GM12875 (cell line): Measurements from ENCODE around the gene LMNTD1.

Experiments
- H3K4me3 ChIP-seq: one replicate; pipeline ENCODE4 v1.5.1; 2011; ENCODE audit warnings: low read depth, low read length, control low read depth
- TF ChIP-seq, protein P1 (sequence below): IDR thresholded peaks from 2 replicates; pipeline ENCODE4 v1.5.1; 2011; ENCODE audit warnings: low read depth, mild to moderate bottlenecking, control low read depth, inconsistent platforms, low read length, moderate library complexity, borderline replicate concordance; ENCODE audit not compliant: insufficient read depth

LMNTD1 gene

DNA sequence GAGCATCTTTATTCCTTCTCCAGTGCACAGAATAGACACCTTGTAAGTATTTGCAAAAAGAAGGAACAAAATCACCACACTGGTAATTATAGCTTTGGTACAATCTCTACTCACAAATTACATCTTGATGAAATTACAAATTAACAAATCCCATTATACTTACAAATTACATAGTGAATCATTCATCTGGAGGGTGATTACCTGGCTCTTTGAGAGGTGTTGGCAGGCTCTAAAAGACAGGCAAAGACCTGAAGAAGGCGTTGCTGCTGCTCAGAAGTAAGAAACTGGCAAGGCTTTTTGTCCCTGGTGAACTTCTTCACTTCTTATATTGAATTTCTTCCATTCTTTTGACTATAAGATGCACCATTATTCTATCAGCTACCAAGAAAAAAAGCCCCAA is 21.7 kb upstream of the LMNTD1 start:
- TF ChIP-seq, protein P1, sequence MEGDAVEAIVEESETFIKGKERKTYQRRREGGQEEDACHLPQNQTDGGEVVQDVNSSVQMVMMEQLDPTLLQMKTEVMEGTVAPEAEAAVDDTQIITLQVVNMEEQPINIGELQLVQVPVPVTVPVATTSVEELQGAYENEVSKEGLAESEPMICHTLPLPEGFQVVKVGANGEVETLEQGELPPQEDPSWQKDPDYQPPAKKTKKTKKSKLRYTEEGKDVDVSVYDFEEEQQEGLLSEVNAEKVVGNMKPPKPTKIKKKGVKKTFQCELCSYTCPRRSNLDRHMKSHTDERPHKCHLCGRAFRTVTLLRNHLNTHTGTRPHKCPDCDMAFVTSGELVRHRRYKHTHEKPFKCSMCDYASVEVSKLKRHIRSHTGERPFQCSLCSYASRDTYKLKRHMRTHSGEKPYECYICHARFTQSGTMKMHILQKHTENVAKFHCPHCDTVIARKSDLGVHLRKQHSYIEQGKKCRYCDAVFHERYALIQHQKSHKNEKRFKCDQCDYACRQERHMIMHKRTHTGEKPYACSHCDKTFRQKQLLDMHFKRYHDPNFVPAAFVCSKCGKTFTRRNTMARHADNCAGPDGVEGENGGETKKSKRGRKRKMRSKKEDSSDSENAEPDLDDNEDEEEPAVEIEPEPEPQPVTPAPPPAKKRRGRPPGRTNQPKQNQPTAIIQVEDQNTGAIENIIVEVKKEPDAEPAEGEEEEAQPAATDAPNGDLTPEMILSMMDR, result no peak

DNA sequence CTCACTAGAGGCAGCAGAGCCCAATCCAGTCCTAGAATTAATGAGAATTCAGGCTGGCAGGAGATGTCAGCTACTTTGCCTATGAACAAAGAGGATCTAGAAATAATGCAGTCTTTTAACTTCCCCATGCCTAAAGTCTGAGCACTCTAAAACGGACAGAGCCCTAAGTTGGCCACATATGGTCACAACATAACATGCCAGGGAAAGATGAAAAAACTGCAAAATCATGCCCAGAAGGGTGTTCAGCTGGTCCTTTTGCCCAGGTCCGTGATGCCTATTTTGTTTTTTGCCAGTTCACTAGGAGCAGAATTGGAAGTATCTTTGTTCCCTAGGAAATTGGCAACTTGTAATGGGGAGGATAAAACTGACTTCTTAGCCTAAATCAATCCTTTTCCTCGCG is 20.3 kb upstream of the LMNTD1 start:
- TF ChIP-seq, protein P1, result no peak
- H3K4me3 ChIP-seq, result no peak overlapping the region

More for the DNA sequence above, 21.7 kb upstream of the LMNTD1 start:
- no peak overlapping the region for H3K4me3 ChIP-seq

DNA sequence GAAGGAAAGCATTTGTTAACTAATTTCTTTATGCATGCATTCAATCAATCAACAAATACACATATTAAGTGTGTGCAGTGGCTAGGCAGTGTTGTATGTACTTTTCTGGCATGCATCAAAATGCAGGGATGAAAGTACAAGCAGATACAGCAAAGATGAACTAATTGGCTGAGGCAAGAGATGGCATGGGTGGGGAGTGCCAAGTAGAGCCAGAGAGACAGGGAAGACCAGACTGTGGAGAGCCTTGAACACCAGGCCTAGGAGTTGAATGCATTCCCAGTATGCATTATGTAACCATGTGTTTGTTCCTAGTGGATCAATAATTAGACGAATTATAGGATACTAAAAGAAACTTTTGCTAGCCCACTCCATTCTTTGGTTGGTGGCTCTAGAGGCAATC is 17.3 kb upstream of the LMNTD1 start:
- TF ChIP-seq, protein P1, result no peak
- H3K4me3 ChIP-seq, result no peak overlapping the region

DNA sequence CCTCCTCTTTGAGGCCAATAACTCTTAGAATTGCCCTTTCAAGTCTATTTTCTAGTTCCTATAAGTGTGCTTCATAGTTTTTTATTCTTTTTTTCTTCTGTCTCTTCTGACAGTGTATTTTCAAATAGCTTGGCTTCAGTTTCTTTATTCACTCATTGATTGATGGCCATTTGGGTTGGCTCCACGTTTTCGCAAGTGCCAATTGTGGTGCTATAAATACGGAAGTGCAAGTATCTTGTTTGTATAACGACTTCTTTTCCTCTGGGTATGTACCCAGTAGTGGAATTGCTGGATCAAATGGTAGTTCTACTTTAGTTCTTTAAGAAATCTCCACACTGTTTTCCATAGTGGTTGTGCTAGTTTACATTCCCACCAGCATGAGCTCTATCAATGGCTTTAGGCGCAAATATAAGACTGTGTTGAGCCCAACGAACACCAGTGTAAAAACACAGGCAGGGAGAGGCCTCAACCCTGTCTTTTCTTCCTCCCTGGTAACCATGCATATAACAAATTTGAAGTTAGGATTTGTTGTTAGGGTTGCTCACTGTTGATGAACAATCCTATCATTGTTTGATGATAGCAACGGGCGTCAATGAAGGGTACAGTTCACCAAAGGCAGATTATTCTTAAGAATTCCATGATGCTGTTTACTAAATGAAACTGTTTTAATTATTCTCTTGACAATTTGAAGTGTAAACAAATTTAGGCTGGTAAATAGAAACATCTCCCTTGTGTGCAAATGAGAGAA is 13.3 kb upstream of the LMNTD1 start:
- H3K4me3 ChIP-seq, result no peak overlapping the region
- TF ChIP-seq, protein P1, result no peak

DNA sequence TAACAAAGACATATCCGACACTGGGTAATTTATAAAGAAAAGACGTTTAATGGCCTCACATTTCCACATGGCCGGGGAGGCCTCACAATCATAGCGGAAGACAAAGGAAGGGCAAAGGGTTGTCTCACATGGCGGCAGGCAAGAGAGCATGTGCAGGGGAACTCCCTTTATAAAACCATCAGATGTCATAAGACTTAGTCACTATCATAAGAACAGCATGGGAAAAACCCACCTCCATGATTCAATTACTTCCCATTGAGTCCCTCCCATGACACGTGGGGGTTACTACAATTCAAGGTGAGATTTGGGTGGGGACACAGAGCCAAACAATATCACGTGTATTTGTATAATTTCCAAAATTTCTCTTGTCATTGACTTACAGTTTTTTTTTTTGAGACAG is 5.5 kb upstream of the LMNTD1 start:
- TF ChIP-seq, protein P1, result no peak
- H3K4me3 ChIP-seq, result no peak overlapping the region

DNA sequence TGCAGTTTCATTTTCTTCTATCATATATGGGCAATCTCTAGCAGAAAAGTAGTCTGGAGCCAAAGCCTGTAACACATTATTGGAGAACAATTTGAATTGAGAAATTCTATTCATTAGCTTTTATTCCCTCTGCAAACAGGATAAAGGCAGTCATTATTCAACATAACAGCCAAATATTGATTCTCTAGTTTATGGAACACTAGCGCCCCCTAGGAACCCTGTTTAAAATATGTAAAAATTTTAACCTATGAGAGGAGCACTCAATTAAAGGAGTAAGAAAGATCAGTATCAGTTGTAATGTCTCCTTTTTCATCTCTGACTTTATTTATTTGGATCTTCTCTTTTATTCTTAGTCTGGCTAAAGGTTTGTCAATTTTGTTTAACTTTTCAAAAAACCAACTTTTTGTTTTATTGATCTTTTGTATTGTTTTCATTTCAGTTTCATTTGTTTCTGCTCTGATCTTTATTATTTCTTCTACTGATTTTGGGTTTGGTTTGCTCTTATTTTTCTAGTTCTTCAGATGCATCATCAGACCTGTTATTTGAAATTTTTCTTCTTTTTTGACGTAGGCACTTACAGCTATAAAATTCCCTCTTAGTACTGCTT is 4.8 kb upstream of the LMNTD1 start:
- TF ChIP-seq, protein P1, result no peak
- no peak overlapping the region for H3K4me3 ChIP-seq

DNA sequence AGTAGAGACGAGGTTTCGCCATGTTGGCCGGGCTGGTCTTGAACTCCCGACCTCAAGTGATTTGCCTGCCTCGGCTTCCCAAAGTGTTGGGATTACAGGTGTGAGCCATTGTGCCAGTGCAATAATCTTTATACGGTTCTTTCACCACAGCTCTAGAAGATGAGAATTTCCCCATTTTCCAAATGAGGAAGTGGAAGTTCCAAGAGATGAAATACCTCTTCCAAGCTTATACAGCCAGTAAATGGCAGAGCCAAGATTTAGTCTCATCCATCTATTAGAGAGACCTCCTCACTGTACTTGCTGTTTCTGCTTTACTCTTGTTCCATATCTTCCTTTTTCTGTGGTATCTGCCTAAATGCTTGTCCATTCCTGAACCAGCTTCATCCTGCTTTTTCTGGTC is 3.1 kb upstream of the LMNTD1 start:
- TF ChIP-seq, protein P1, result no peak

More for the DNA sequence above, 3.1 kb upstream of the LMNTD1 start:
- no peak overlapping the region for H3K4me3 ChIP-seq
